IMR-90 (cell line): ENCODE data around the gene NEDD4L. TPM values are rescaled to one million over a fixed set of nuclear protein-coding genes. Genes with fewer than 3 reads are reported as not detected.

ENCODE experiments used
- ATAC-seq: fragments of 200-7000 bp; cut with Tn5 transposase; 2 replicates; pipeline ENCODE4 v1.9.1; 2020; ENCODE audit warnings: low read depth, mild to moderate bottlenecking, moderate library complexity
- BruUV-seq: library from RNA; stranded (reverse); fragments of 400-500 nt; replicated peaks from 2 replicates; lab custom pipeline; 2021; lab: Mats Ljungman, UMichigan
- CTCF ChIA-PET: fragments of 300-600 bp; formaldehyde crosslinking; extraction: SDS; loops from one replicate; lab custom pipeline; 2021; ENCODE audit warnings: antibody characterized with exemption; lab: Yijun Ruan, JAX
- POLR2A ChIA-PET: fragments of 300-600 bp; sonication (Branson Sonifier 250); formaldehyde crosslinking; loops from one replicate; lab custom pipeline; 2022; ENCODE audit warnings: antibody characterized with exemption; ENCODE audit not compliant: unreplicated experiment; lab: Charles Lee
- DNase-seq: peaks from one replicate; pipeline ENCODE4 v3.0.0; 2013
- H2AFZ ChIP-seq: replicated peaks from 2 replicates; pipeline ENCODE3; 2013; ENCODE audit warnings: low read length, mild to moderate bottlenecking; ENCODE audit not compliant: poor library complexity
- H2AK5ac ChIP-seq: 2 replicates; pipeline ENCODE4 v1.6.1; 2013; ENCODE audit warnings: low read depth, low read length, inconsistent platforms
- H2AK9ac ChIP-seq: replicated peaks from 2 replicates; pipeline ENCODE3; 2013; ENCODE audit warnings: mild to moderate bottlenecking, low read depth, low read length, moderate library complexity; ENCODE audit not compliant: poor library complexity
- H2BK120ac ChIP-seq: 2 replicates; pipeline ENCODE4 v1.6.1; 2013; ENCODE audit warnings: low read depth, low read length, inconsistent platforms
- H2BK15ac ChIP-seq: 3 replicates; pipeline ENCODE4 v1.6.1; 2013; ENCODE audit warnings: low read depth, low read length, inconsistent platforms
- H2BK20ac ChIP-seq: 2 replicates; pipeline ENCODE4 v1.6.1; 2013; ENCODE audit warnings: low read depth, mild to moderate bottlenecking, inconsistent platforms, low read length, moderate library complexity
- H2BK5ac ChIP-seq: 2 replicates; pipeline ENCODE4 v1.6.1; 2013; ENCODE audit warnings: mild to moderate bottlenecking, low read depth, low read length, inconsistent platforms; ENCODE audit not compliant: poor library complexity, severe bottlenecking
- H3K14ac ChIP-seq: replicated peaks from 2 replicates; pipeline ENCODE4 v1.6.1; 2013; ENCODE audit warnings: low read depth, low read length, inconsistent platforms
- H3K18ac ChIP-seq: 2 replicates; pipeline ENCODE4 v1.6.1; 2013; ENCODE audit warnings: low read depth, low read length, control low read depth
- H3K23ac ChIP-seq: 2 replicates; pipeline ENCODE4 v1.6.1; 2013; ENCODE audit warnings: low read depth, low read length, inconsistent platforms
- H3K27ac ChIP-seq: 2 replicates; pipeline ENCODE4 v1.5.1; 2013; ENCODE audit warnings: mild to moderate bottlenecking, control low read depth, low read length; ENCODE audit not compliant: insufficient read depth
- H3K27me3 ChIP-seq: 2 replicates; pipeline ENCODE4 v1.6.1; 2013; ENCODE audit warnings: low read length; ENCODE audit not compliant: control insufficient read depth, insufficient read depth
- H3K36me3 ChIP-seq: 2 replicates; pipeline ENCODE4 v1.6.1; 2013; ENCODE audit warnings: low read length, mixed read lengths; ENCODE audit not compliant: control insufficient read depth, insufficient read depth
- H3K4ac ChIP-seq: 2 replicates; pipeline ENCODE4 v1.6.1; 2013; ENCODE audit warnings: low read depth, low read length, inconsistent platforms
- H3K4me1 ChIP-seq: 2 replicates; pipeline ENCODE4 v1.6.1; 2013; ENCODE audit warnings: low read length, mixed read lengths; ENCODE audit not compliant: control insufficient read depth, insufficient read depth
- H3K4me2 ChIP-seq: 2 replicates; pipeline ENCODE4 v1.6.1; 2013; ENCODE audit warnings: low read depth, mild to moderate bottlenecking, control low read depth, low read length, moderate library complexity
- H3K4me3 ChIP-seq: 2 replicates; pipeline ENCODE4 v1.5.1; 2013; ENCODE audit warnings: low read depth, mild to moderate bottlenecking, control low read depth, low read length, moderate library complexity; ENCODE audit not compliant: insufficient read depth
- H3K56ac ChIP-seq: 2 replicates; pipeline ENCODE4 v1.6.1; 2013; ENCODE audit warnings: low read length, inconsistent platforms; ENCODE audit not compliant: insufficient read depth; ENCODE audit errors: extremely low read depth
- H3K79me1 ChIP-seq, 2 experiments: 2 replicates each; pipeline ENCODE4 v1.6.1; 2013; ENCODE audit warnings: low read length in 2 of 2, inconsistent platforms in 1 of 2, low read depth in 1 of 2
- H3K9ac ChIP-seq: 2 replicates; pipeline ENCODE4 v1.6.1; 2013; ENCODE audit warnings: low read depth, low read length, control low read depth
- H3K9me1 ChIP-seq: 2 replicates; pipeline ENCODE4 v1.6.1; 2013; ENCODE audit warnings: low read length, inconsistent platforms; ENCODE audit not compliant: insufficient read depth
- H3K9me3 ChIP-seq: 2 replicates; pipeline ENCODE4 v1.6.1; 2013; ENCODE audit warnings: low read length; ENCODE audit not compliant: control insufficient read depth, insufficient read depth
- H4K20me1 ChIP-seq: 2 replicates; pipeline ENCODE4 v1.6.1; 2013; ENCODE audit warnings: low read length, inconsistent platforms; ENCODE audit not compliant: insufficient read depth
- H4K5ac ChIP-seq: 2 replicates; pipeline ENCODE4 v1.6.1; 2013; ENCODE audit warnings: mild to moderate bottlenecking, low read depth, low read length, control low read depth
- H4K8ac ChIP-seq, 2 experiments: 2 replicates each; pipeline ENCODE4 v1.6.1; 2013; ENCODE audit warnings: low read depth in 2 of 2, low read length in 2 of 2, control low read depth in 1 of 2, inconsistent platforms in 1 of 2
- H4K91ac ChIP-seq: 2 replicates; pipeline ENCODE4 v1.6.1; 2013; ENCODE audit warnings: low read depth, low read length, inconsistent platforms; ENCODE audit not compliant: insufficient read depth
- BHLHE40 ChIP-seq: fragments of 150-350 bp; IDR thresholded peaks from 2 replicates; pipeline ENCODE4 v1.6.1; 2016; ENCODE audit warnings: mild to moderate bottlenecking, low read depth, low read length
- CEBPB ChIP-seq: IDR thresholded peaks from 2 replicates; pipeline ENCODE4 v1.6.1; 2012; ENCODE audit warnings: low read depth, low read length, improper control_type of control experiment
- CHD1 ChIP-seq: IDR thresholded peaks from 2 replicates; pipeline ENCODE4 v1.6.1; 2012; ENCODE audit warnings: low read depth, low read length, improper control_type of control experiment
- CTCF ChIP-seq: conservative IDR thresholded peaks from 2 replicates; pipeline ENCODE4 v1.5.1; 2012; ENCODE audit warnings: mild to moderate bottlenecking, low read depth, low read length, improper control_type of control experiment
- ELK1 ChIP-seq: fragments of 150-350 bp; IDR thresholded peaks from 2 replicates; pipeline ENCODE4 v1.6.1; 2016; ENCODE audit warnings: low read depth, mild to moderate bottlenecking, low read length, moderate library complexity, borderline replicate concordance
- FOS ChIP-seq: fragments of 150-350 bp; IDR thresholded peaks from 2 replicates; pipeline ENCODE4 v1.6.1; 2016; ENCODE audit warnings: low read depth, low read length
- MAFK ChIP-seq: IDR thresholded peaks from 2 replicates; pipeline ENCODE4 v1.6.1; 2012; ENCODE audit warnings: low read depth, low read length, improper control_type of control experiment
- MAZ ChIP-seq: IDR thresholded peaks from 2 replicates; pipeline ENCODE4 v1.6.1; 2012; ENCODE audit warnings: low read depth, mild to moderate bottlenecking, low read length, improper control_type of control experiment, moderate library complexity, borderline replicate concordance
- MXI1 ChIP-seq: IDR thresholded peaks from 2 replicates; pipeline ENCODE4 v1.6.1; 2012; ENCODE audit warnings: low read depth, mild to moderate bottlenecking, low read length, moderate library complexity, borderline replicate concordance
- NFE2L2 ChIP-seq: fragments of 150-350 bp; IDR thresholded peaks from 2 replicates; pipeline ENCODE4 v1.6.1; 2016; ENCODE audit warnings: low read depth, mild to moderate bottlenecking, low read length
- POLR2A ChIP-seq: IDR thresholded peaks from 2 replicates; pipeline ENCODE4 v1.6.1; 2012; ENCODE audit warnings: mild to moderate bottlenecking, low read depth, low read length
- RAD21 ChIP-seq: IDR thresholded peaks from 2 replicates; pipeline ENCODE4 v1.6.1; 2012; ENCODE audit warnings: low read length, improper control_type of control experiment
- RCOR1 ChIP-seq: IDR thresholded peaks from 2 replicates; pipeline ENCODE4 v1.6.1; 2012; ENCODE audit warnings: mild to moderate bottlenecking, low read length, improper control_type of control experiment; ENCODE audit not compliant: insufficient replicate concordance
- RFX5 ChIP-seq: IDR thresholded peaks from 2 replicates; pipeline ENCODE4 v1.8.0; 2012; ENCODE audit warnings: low read depth, mild to moderate bottlenecking, low read length, moderate library complexity
- SMC3 ChIP-seq: fragments of 150-350 bp; IDR thresholded peaks from 2 replicates; pipeline ENCODE4 v1.6.1; 2016; ENCODE audit warnings: low read depth, mild to moderate bottlenecking, antibody characterized with exemption, low read length, moderate library complexity
- USF2 ChIP-seq: fragments of 150-350 bp; IDR thresholded peaks from 2 replicates; pipeline ENCODE4 v1.6.1; 2017; ENCODE audit warnings: mild to moderate bottlenecking, antibody characterized with exemption, low read length, low read depth
- dilution Hi-C: fragments of 300-500 bp; cut with HindIII; formaldehyde crosslinking; loops from one replicate; pipeline ENCODE4 v1.14.3; 2018; ENCODE audit warnings: low sequenced_read_pairs; ENCODE audit not compliant: unreplicated experiment
- in situ Hi-C: fragments of 300-500 bp; cut with MboI; formaldehyde crosslinking; loops from 3 replicates; pipeline ENCODE4 v1.14.3; 2019; ENCODE audit warnings: low sequenced_read_pairs, inconsistent platforms, mixed read lengths
- intact Hi-C: fragments of 100-400 bp; cut with micrococcal nuclease; formaldehyde crosslinking; loops from 2 replicates; pipeline ENCODE4 v1.10.0; 2022
- polyA plus RNA-seq, 3 experiments: library from polyadenylated mRNA; depleted of rRNA; stranded (reverse); fragments of >200 nt; gene quantifications; 2 replicates each; pipeline ENCODE4 v1.2.3, GENCODE V29; 2012; ENCODE audit warnings: low replicate concordance in 1 of 3
- total RNA-seq: library from RNA; depleted of rRNA; stranded (reverse); fragments of >200 nt; gene quantifications from 2 replicates; pipeline ENCODE4 v1.2.3, GENCODE V29; 2012

NEDD4L gene
- total and polyA plus RNA-seq, 2 of the 4 experiments (the other 2 are of a cell fraction), result 10.0 to 10.9 TPM

- in situ Hi-C loops, result no loop called here
- H4K91ac ChIP-seq, result no peak overlapping the region
- H3K9ac ChIP-seq, result no peak overlapping the region
- ATAC-seq (no peak), DNase-seq (no peak)
- no peak for TF ChIP-seq ELK1
- TF ChIP-seq MAFK, result no peak
- no peak for TF ChIP-seq RCOR1
- no peak for TF ChIP-seq CTCF
- TF ChIP-seq MXI1, result no peak
- TF ChIP-seq MAZ, result no peak
- TF ChIP-seq NFE2L2, result no peak
- TF ChIP-seq FOS, result no peak
- no peak for TF ChIP-seq BHLHE40
- no peak for TF ChIP-seq RFX5
- no peak for TF ChIP-seq CHD1
- TF ChIP-seq POLR2A, result no peak
- TF ChIP-seq USF2, result no peak
- no peak for TF ChIP-seq CEBPB
- TF ChIP-seq RAD21, result no peak
- TF ChIP-seq SMC3, result no peak
- H3K18ac ChIP-seq, result no peak overlapping the region
- H4K5ac ChIP-seq, result no peak overlapping the region
- H3K36me3 ChIP-seq, result no peaks in the 10 kb centered on the region
- H2AK9ac ChIP-seq, result no peak overlapping the region
- H3K56ac ChIP-seq, result no peak overlapping the region
- peaks cover 4 to 15% of the 10 kb centered on the region in 2 experiments; a peak in 2 of 4 replicates for H3K79me1 ChIP-seq
- intact Hi-C loops, result no loop called here
- no peak overlapping the region for H2BK120ac ChIP-seq
- no peak overlapping the region for H3K4me3 ChIP-seq
- H3K27me3 ChIP-seq, result no peaks in the 10 kb centered on the region
- H3K23ac ChIP-seq, result no peak overlapping the region
- H2AFZ ChIP-seq, result no peak overlapping the region
- no peak overlapping the region for H2BK20ac ChIP-seq
- POLR2A ChIA-PET, result no interaction called here
- H3K4ac ChIP-seq, result no peak overlapping the region
- no TSS peak for BruUV-seq
- H2BK5ac ChIP-seq, result no peak overlapping the region
- no peak overlapping the region for H2AK5ac ChIP-seq
- CTCF ChIA-PET, result no interaction called here
- no peak overlapping the region for H3K4me2 ChIP-seq
- no peak overlapping the region for H3K14ac ChIP-seq
- dilution Hi-C loops, result no loop called here
- H2BK15ac ChIP-seq, result no peak overlapping the region
- H3K27ac ChIP-seq, result no peak overlapping the region
- H3K9me3 ChIP-seq, result no peaks in the 10 kb centered on the region
- H3K4me1 ChIP-seq, result no peaks in the 10 kb centered on the region
- no peak overlapping the region for H4K8ac ChIP-seq
- H4K20me1 ChIP-seq, result no peaks in the 10 kb centered on the region; the same call in 1 of the 2 replicates
- H3K9me1 ChIP-seq, result 0 out of 2 replicates have a peak, but pooled peaks cover 4% of the 10 kb centered on the region
Observed at GRCh38 chr18:58069099-58069498, 25.1 kb downstream of the NEDD4L start.
